Loucy (cell line): Measurements from ENCODE around the gene TMEM39B.
A peak's percentile ranks its signal among the peaks of the same experiment; 100 is the strongest.
"Not testable (repeated sequence)": the region's sequence is repeated elsewhere in the genome, so short reads cannot be mapped to it uniquely, and the experiment has no call there.

Experiments
- H2AFZ ChIP-seq: fragments of 200-600 bp; sonication (generic); 2 replicates; pipeline ENCODE4 v1.6.0; 2016; ENCODE audit warnings: antibody characterized with exemption, mild to moderate bottlenecking, low read length, moderate library complexity
- H3F3A ChIP-seq: fragments of 200-600 bp; 2 replicates; pipeline ENCODE4 v1.6.0; 2016; ENCODE audit warnings: antibody characterized with exemption, low read depth, mild to moderate bottlenecking
- H3K27me3 ChIP-seq: fragments of 200-600 bp; sonication (generic); 2 replicates; pipeline ENCODE4 v1.6.1; 2014; ENCODE audit warnings: low read length, mild to moderate bottlenecking; ENCODE audit not compliant: insufficient read depth, poor library complexity, severe bottlenecking
- H3K36me3 ChIP-seq: fragments of 200-600 bp; sonication (generic); 2 replicates; pipeline ENCODE4 v1.6.1; 2016; ENCODE audit warnings: low read length; ENCODE audit not compliant: insufficient read depth
- H3K4me1 ChIP-seq: fragments of 200-600 bp; sonication (generic); 2 replicates; pipeline ENCODE4 v1.5.1; 2014; ENCODE audit warnings: low read length, mild to moderate bottlenecking; ENCODE audit not compliant: insufficient read depth, poor library complexity, severe bottlenecking
- H3K4me2 ChIP-seq: fragments of 200-600 bp; sonication (generic); 2 replicates; pipeline ENCODE4 v1.6.0; 2014; ENCODE audit warnings: antibody characterized with exemption, low read length, low read depth, mild to moderate bottlenecking; ENCODE audit not compliant: poor library complexity, severe bottlenecking
- H3K4me3 ChIP-seq: fragments of 200-600 bp; sonication (generic); 2 replicates; pipeline ENCODE4 v1.5.1; 2014; ENCODE audit warnings: low read length, mild to moderate bottlenecking, mixed read lengths; ENCODE audit not compliant: poor library complexity, severe bottlenecking
- H3K79me2 ChIP-seq: fragments of 200-600 bp; sonication (generic); 2 replicates; pipeline ENCODE4 v1.6.1; 2014; ENCODE audit warnings: low read length; ENCODE audit not compliant: insufficient read depth
- H3K9ac ChIP-seq: fragments of 200-600 bp; sonication (generic); 2 replicates; pipeline ENCODE4 v1.6.0; 2014; ENCODE audit warnings: mild to moderate bottlenecking, low read depth, low read length, moderate library complexity; ENCODE audit not compliant: poor library complexity, severe bottlenecking
- H3K9me2 ChIP-seq: fragments of 200-600 bp; sonication (generic); replicated peaks from 2 replicates; pipeline ENCODE4 v1.6.1; 2016; ENCODE audit warnings: low read depth, low read length, mixed read lengths
- H3K9me3 ChIP-seq: fragments of 200-600 bp; sonication (generic); 2 replicates; pipeline ENCODE4 v1.6.1; 2014; ENCODE audit warnings: mild to moderate bottlenecking, antibody characterized with exemption, low read length, low read depth; ENCODE audit not compliant: insufficient read depth
- H4K20me1 ChIP-seq: fragments of 200-600 bp; sonication (generic); 2 replicates; pipeline ENCODE4 v1.6.0; 2014; ENCODE audit warnings: antibody characterized with exemption, low read length, mild to moderate bottlenecking; ENCODE audit not compliant: insufficient read depth, poor library complexity, severe bottlenecking
- CTCF ChIP-seq: fragments of 200-600 bp; sonication (generic); conservative IDR thresholded peaks from 2 replicates; pipeline ENCODE4 v1.5.1; 2014; ENCODE audit warnings: mild to moderate bottlenecking, antibody characterized with exemption, low read length
- EZH2phosphoT487 ChIP-seq: fragments of 200-600 bp; IDR thresholded peaks from 2 replicates; pipeline ENCODE4 v1.6.1; 2018; ENCODE audit warnings: antibody characterized with exemption, mild to moderate bottlenecking, moderate library complexity, borderline replicate concordance

The TMEM39B gene

GRCh38 chr1:32112806-32113375, 40.2 kb downstream of the TMEM39B start:
- Histone ChIP-seq H2AFZ (no peak overlapping the region), H3K4me3 (no peak overlapping the region), H3K9me3 (no peaks in the 10 kb centered on the region), H3K27me3 (no peaks in the 10 kb centered on the region), H3K4me2 (peak overlapping the region; percentile 8), H4K20me1 (peaks cover 57% of the 10 kb centered on the region), H3F3A (no peaks in the 10 kb centered on the region), H3K79me2 (peaks cover 96% of the 10 kb centered on the region), H3K9ac (no peak overlapping the region), H3K9me2 (no peaks in the 10 kb centered on the region), H3K36me3 (no peaks in the 10 kb centered on the region), H3K4me1 (peaks cover 24% of the 10 kb centered on the region)
- TF ChIP-seq CTCF (no peak), EZH2phosphoT487 (no peak)

- H4K20me1 ChIP-seq = peaks cover 57% of the 10 kb centered on the region
Observed at GRCh38 chr1:32113436-32113835, 40.7 kb downstream of the TMEM39B start.

GRCh38 chr1:32114420-32114819, 41.7 kb downstream of the TMEM39B start:
- no peak overlapping the region for H3K9ac ChIP-seq
- H3K4me2 ChIP-seq = no peak overlapping the region
- no peaks in the 10 kb centered on the region for H3F3A ChIP-seq
- no peak overlapping the region for H2AFZ ChIP-seq
- peaks cover 16% of the 10 kb centered on the region for H3K4me1 ChIP-seq
- peaks cover 94% of the 10 kb centered on the region for H3K79me2 ChIP-seq
- TF ChIP-seq EZH2phosphoT487 (no peak), CTCF (no peak)
- H3K27me3 ChIP-seq = no peaks in the 10 kb centered on the region
- H3K9me3 ChIP-seq = no peaks in the 10 kb centered on the region
- no peaks in the 10 kb centered on the region for H3K9me2 ChIP-seq
- H3K36me3 ChIP-seq = no peaks in the 10 kb centered on the region
- H4K20me1 ChIP-seq = peaks cover 53% of the 10 kb centered on the region
- H3K4me3 ChIP-seq = no peak overlapping the region

More at GRCh38 chr1:32113436-32113835, 40.7 kb downstream of the TMEM39B start:
- not testable (repeated sequence) for H3K27me3 ChIP-seq, H3F3A ChIP-seq, H3K4me3 ChIP-seq, H3K36me3 ChIP-seq, H2AFZ ChIP-seq, H3K9me3 ChIP-seq, H3K9me2 ChIP-seq, H3K9ac ChIP-seq
- H3K4me1 ChIP-seq = peaks cover 24% of the 10 kb centered on the region
- H3K4me2 ChIP-seq = peak overlapping the region; percentile 8
- H3K79me2 ChIP-seq = peaks cover 96% of the 10 kb centered on the region

- TF ChIP-seq EZH2phosphoT487 = no peak
- TF ChIP-seq CTCF = no peak
- H3K9me2 ChIP-seq = no peaks in the 10 kb centered on the region
- no peaks in the 10 kb centered on the region for H3K36me3 ChIP-seq
- H3K9me3 ChIP-seq = no peaks in the 10 kb centered on the region
- peaks cover 9% of the 10 kb centered on the region for H3K4me1 ChIP-seq
- H4K20me1 ChIP-seq = peaks cover 46% of the 10 kb centered on the region
- H3K9ac ChIP-seq = no peak overlapping the region
- no peak overlapping the region for H3K4me3 ChIP-seq
- peaks cover 89% of the 10 kb centered on the region for H3K79me2 ChIP-seq
- H3K27me3 ChIP-seq = no peaks in the 10 kb centered on the region
- no peak overlapping the region for H3K4me2 ChIP-seq
- no peaks in the 10 kb centered on the region for H3F3A ChIP-seq
- no peak overlapping the region for H2AFZ ChIP-seq
Observed at GRCh38 chr1:32115496-32115895, 42.8 kb downstream of the TMEM39B start.
